GM12878 (cell line): ENCODE results near the gene WRAP73. TPM values are rescaled to one million over a fixed set of nuclear protein-coding genes. Genes with fewer than 3 reads are reported as not detected.

Source experiments
- ATAC-seq: fragments of 200-7000 bp; cut with Tn5 transposase; 3 replicates; pipeline ENCODE4 v1.9.1; 2020; ENCODE audit warnings: mild to moderate bottlenecking, moderate library complexity
- BruUV-seq: library from RNA; stranded (reverse); fragments of 400-500 nt; replicated peaks from 2 replicates; lab custom pipeline; 2021; lab: Mats Ljungman, UMichigan
- CTCF ChIA-PET: fragments of 300-600 bp; sonication (Branson Sonifier 250); formaldehyde crosslinking; extraction: SDS; loops from one replicate; lab custom pipeline; 2021; ENCODE audit warnings: inconsistent platforms; lab: Yijun Ruan, JAX
- POLR2A ChIA-PET: fragments of 350-600 bp; formaldehyde crosslinking; extraction: SDS; loops from one replicate; lab custom pipeline; 2021; ENCODE audit warnings: inconsistent platforms; lab: Charles Lee
- RAD21 ChIA-PET: fragments of 300-600 bp; sonication (Branson Sonifier 250); formaldehyde crosslinking; loops from one replicate; lab custom pipeline; 2023; ENCODE audit warnings: antibody characterized with exemption; ENCODE audit not compliant: unreplicated experiment; lab: Charles Lee
- SMC1A ChIA-PET: fragments of 300-600 bp; sonication (Branson Sonifier 250); formaldehyde crosslinking; loops from one replicate; lab custom pipeline; 2023; ENCODE audit not compliant: unreplicated experiment, uncharacterized antibody; lab: Charles Lee
- DNase-seq: peaks from one replicate; pipeline ENCODE4 v3.0.0-alpha.2; 2011; ENCODE audit warnings: low read depth, low spot score
- FAIRE-seq: peaks from 3 replicates; lab custom pipeline; 2011; peaks lifted over from hg19 to GRCh38; lab: Jason Lieb, UNC
- H2AFZ ChIP-seq: 2 replicates; pipeline ENCODE4 v1.6.0; 2011; ENCODE audit warnings: low read depth, low read length, control low read depth; ENCODE audit not compliant: control insufficient read depth
- H3K27ac ChIP-seq: 2 replicates; pipeline ENCODE4 v1.5.1; 2011; ENCODE audit warnings: control low read depth; ENCODE audit not compliant: control insufficient read depth, insufficient read depth
- H3K27me3 ChIP-seq, 2 experiments: replicated peaks in 1 of 2; 2 replicates each; pipeline versions ENCODE4 v1.6.0 to v1.6.1; 2011; ENCODE audit warnings: low read length in 1 of 2; ENCODE audit not compliant: control insufficient read depth in 2 of 2, insufficient read depth in 2 of 2
- H3K36me3 ChIP-seq, 2 experiments: 2 replicates each; pipeline ENCODE4 v1.5.1; 2011; ENCODE audit warnings: low read length in 1 of 2; ENCODE audit not compliant: control insufficient read depth in 2 of 2, insufficient read depth in 2 of 2
- H3K4me1 ChIP-seq: 2 replicates; pipeline ENCODE4 v1.6.1; 2011; ENCODE audit warnings: mild to moderate bottlenecking, low read length, moderate library complexity, mixed read lengths; ENCODE audit not compliant: control insufficient read depth, insufficient read depth
- H3K4me2 ChIP-seq: 2 replicates; pipeline ENCODE4 v1.6.0; 2011; ENCODE audit warnings: control low read depth; ENCODE audit not compliant: control insufficient read depth, insufficient read depth
- H3K4me3 ChIP-seq: fragments of 200-600 bp; sonication (generic); 2 replicates; pipeline ENCODE4 v1.5.1; 2016
- H3K79me2 ChIP-seq: 2 replicates; pipeline ENCODE4 v1.6.0; 2011; ENCODE audit warnings: low read length; ENCODE audit not compliant: control insufficient read depth, insufficient read depth
- H3K9ac ChIP-seq: 2 replicates; pipeline ENCODE4 v1.8.0; 2011; ENCODE audit warnings: low read length, control low read depth, mixed read lengths; ENCODE audit not compliant: control insufficient read depth, insufficient read depth
- H3K9me3 ChIP-seq: replicated peaks from 3 replicates; pipeline ENCODE4 v1.5.1; 2011; ENCODE audit warnings: mild to moderate bottlenecking, low read length; ENCODE audit not compliant: control insufficient read depth, insufficient read depth
- H4K20me1 ChIP-seq: 2 replicates; pipeline ENCODE4 v1.6.0; 2011; ENCODE audit not compliant: control insufficient read depth, insufficient read depth
- CBX3 ChIP-seq: fragments of 200-600 bp; sonication (generic); IDR thresholded peaks from 2 replicates; pipeline ENCODE4 v1.6.1; 2016; ENCODE audit warnings: low read depth, borderline replicate concordance
- EED ChIP-seq: sonication (generic); IDR thresholded peaks from 2 replicates; pipeline ENCODE4 v1.6.1; 2016; ENCODE audit warnings: antibody characterized with exemption, low read depth
- IKZF2 ChIP-seq, 2 experiments: fragments of 450-650 bp; IDR thresholded peaks; 2 replicates each; pipeline ENCODE4 v1.6.1; 2017; ENCODE audit warnings: mild to moderate bottlenecking in 2 of 2, moderate library complexity in 2 of 2
- IRF4 ChIP-seq: IDR thresholded peaks from 2 replicates; pipeline ENCODE4 v1.6.1; 2011; ENCODE audit warnings: low read depth, low read length
- JUNB ChIP-seq: IDR thresholded peaks from 2 replicates; pipeline ENCODE4 v1.6.1; 2016; ENCODE audit warnings: antibody characterized with exemption, mild to moderate bottlenecking
- JUND ChIP-seq: IDR thresholded peaks from 2 replicates; pipeline ENCODE4 v1.6.1; 2012; ENCODE audit warnings: low read depth, mild to moderate bottlenecking, low read length, improper control_type of control experiment, moderate library complexity
- KAT2A ChIP-seq: conservative IDR thresholded peaks from 2 replicates; pipeline ENCODE4 v1.6.1; 2011; ENCODE audit warnings: low read depth, low read length; ENCODE audit not compliant: control insufficient read depth
- RUNX3 ChIP-seq: IDR thresholded peaks from 2 replicates; pipeline ENCODE4 v1.6.1; 2012; ENCODE audit warnings: low read length, inconsistent platforms
- SIX5 ChIP-seq: IDR thresholded peaks from 2 replicates; pipeline ENCODE4 v1.6.1; 2011; ENCODE audit warnings: mild to moderate bottlenecking, low read depth, low read length, moderate library complexity; ENCODE audit not compliant: severe bottlenecking
- SPI1 ChIP-seq: IDR thresholded peaks from 2 replicates; pipeline ENCODE4 v1.6.1; 2011; ENCODE audit warnings: low read depth, mild to moderate bottlenecking, low read length, moderate library complexity, borderline replicate concordance; ENCODE audit not compliant: insufficient read depth
- YY1 ChIP-seq: IDR thresholded peaks from 2 replicates; pipeline ENCODE4 v1.6.1; 2011; ENCODE audit warnings: low read depth, mild to moderate bottlenecking, low read length
- ZZZ3 ChIP-seq: IDR thresholded peaks from 2 replicates; pipeline ENCODE4 v1.6.1; 2011; ENCODE audit warnings: low read depth; ENCODE audit not compliant: control insufficient read depth, insufficient read length
- WGBS: methylation state at CpG from one replicate; pipeline ENCODE4 v1.1.6; 2016; ENCODE audit warnings: low lambda C conversion rate; ENCODE audit not compliant: insufficient replicate concordance, insufficient coverage; ENCODE audit errors: missing lambda C conversion rate; 5-methylcytosine and 5-hydroxymethylcytosine counted together
- in situ Hi-C: fragments of 300-500 bp; cut with MboI; formaldehyde crosslinking; loops from 9 replicates; pipeline ENCODE4 v1.14.3; 2018; ENCODE audit warnings: mixed read lengths
- intact Hi-C: fragments of 100-400 bp; cut with micrococcal nuclease; formaldehyde crosslinking; loops from one replicate; pipeline ENCODE4 v1.14.2; 2022; ENCODE audit not compliant: unreplicated experiment
- polyA plus RNA-seq, 11 experiments: library from polyadenylated mRNA; depleted of rRNA in 4 of 11; unstranded in 6 of 11; stranded (reverse) in 5 of 11; fragments of >200 nt; fragmentation: Nextera tagmentation in 4 of 11; fragmentation: Illumina TruSeq in 1 of 11; extraction: Ambion mirVana in 4 of 11; extraction: Trizol in 1 of 11; gene quantifications; 1 replicate in 1 of 11; 2 replicates in 10 of 11; pipeline versions ENCODE4 v1.2.1 to v1.2.3, GENCODE V29; 2011 to 2016; ENCODE audit warnings: inconsistent platforms in 2 of 11, missing spikeins in 2 of 11, low read depth in 1 of 11
- total RNA-seq, 4 experiments: library from RNA; depleted of rRNA in 3 of 4; stranded (reverse); fragments of >200 nt in 3 of 4; fragmentation: Illumina TruSeq in 1 of 4; extraction: Trizol in 1 of 4; gene quantifications; 2 replicates each; pipeline versions ENCODE4 v1.2.1 to v1.2.3, GENCODE V29; 2013 to 2021
- TF ChIP-seq, protein P1 (sequence below): fragments of 450-650 bp; IDR thresholded peaks from 2 replicates; pipeline ENCODE4 v1.6.1; 2017; ENCODE audit warnings: mild to moderate bottlenecking, moderate library complexity
- TF ChIP-seq, protein P2 (sequence below): fragments of 150-350 bp; IDR thresholded peaks from 2 replicates; pipeline ENCODE4 v1.6.1; 2014; ENCODE audit warnings: mild to moderate bottlenecking, low read depth, low read length
- TF ChIP-seq, protein P3 (sequence below): IDR thresholded peaks from 2 replicates; pipeline ENCODE4 v1.6.1; 2012; ENCODE audit warnings: low read depth, low read length, improper control_type of control experiment

The WRAP73 gene
- total and polyA plus RNA-seq, 10 of the 15 experiments (the other 5 are each of a cell fraction or from before 2014, with no cell fraction given) = 3.2 to 65.8 (median 48.0) TPM

DNA sequence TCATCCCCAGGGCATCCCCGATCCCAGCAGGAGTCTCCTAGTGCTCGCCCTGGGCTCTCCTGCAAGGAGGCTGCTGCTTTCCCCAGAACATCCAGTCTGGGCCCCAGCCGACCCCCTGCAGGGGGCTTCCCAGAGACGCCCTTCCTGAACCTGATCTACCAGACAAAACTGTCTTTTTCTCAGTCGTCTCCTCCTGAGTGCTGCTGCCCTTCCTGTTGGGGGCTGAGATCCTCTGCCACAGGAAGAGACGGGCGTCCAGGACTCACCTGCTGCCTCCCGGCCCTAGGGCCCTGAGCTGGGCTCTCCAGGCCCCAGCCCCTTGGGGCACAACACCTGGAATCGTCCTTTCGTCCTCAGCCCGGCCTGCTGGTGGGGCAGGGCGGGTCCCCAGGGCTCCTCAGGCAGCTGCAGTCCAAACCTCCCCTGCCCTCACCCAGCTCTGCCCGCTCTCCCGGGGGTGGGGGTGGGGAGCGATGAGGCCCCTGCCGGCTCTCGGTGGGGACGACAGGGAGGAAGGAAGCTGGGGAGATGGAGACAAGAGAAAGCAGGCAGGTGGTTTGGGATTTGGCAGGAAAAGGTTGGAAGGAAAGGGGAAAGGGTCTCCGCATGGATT, 39.3 kb upstream of the WRAP73 start (continued):
- TF ChIP-seq, protein P1, sequence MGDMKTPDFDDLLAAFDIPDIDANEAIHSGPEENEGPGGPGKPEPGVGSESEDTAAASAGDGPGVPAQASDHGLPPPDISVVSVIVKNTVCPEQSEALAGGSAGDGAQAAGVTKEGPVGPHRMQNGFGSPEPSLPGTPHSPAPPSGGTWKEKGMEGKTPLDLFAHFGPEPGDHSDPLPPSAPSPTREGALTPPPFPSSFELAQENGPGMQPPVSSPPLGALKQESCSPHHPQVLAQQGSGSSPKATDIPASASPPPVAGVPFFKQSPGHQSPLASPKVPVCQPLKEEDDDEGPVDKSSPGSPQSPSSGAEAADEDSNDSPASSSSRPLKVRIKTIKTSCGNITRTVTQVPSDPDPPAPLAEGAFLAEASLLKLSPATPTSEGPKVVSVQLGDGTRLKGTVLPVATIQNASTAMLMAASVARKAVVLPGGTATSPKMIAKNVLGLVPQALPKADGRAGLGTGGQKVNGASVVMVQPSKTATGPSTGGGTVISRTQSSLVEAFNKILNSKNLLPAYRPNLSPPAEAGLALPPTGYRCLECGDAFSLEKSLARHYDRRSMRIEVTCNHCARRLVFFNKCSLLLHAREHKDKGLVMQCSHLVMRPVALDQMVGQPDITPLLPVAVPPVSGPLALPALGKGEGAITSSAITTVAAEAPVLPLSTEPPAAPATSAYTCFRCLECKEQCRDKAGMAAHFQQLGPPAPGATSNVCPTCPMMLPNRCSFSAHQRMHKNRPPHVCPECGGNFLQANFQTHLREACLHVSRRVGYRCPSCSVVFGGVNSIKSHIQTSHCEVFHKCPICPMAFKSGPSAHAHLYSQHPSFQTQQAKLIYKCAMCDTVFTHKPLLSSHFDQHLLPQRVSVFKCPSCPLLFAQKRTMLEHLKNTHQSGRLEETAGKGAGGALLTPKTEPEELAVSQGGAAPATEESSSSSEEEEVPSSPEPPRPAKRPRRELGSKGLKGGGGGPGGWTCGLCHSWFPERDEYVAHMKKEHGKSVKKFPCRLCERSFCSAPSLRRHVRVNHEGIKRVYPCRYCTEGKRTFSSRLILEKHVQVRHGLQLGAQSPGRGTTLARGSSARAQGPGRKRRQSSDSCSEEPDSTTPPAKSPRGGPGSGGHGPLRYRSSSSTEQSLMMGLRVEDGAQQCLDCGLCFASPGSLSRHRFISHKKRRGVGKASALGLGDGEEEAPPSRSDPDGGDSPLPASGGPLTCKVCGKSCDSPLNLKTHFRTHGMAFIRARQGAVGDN = no peak
- TF ChIP-seq CBX3 (no peak), YY1 (no peak), ZZZ3 (no peak)
- TF ChIP-seq, all 136 proteins: peak for 0

DNA sequence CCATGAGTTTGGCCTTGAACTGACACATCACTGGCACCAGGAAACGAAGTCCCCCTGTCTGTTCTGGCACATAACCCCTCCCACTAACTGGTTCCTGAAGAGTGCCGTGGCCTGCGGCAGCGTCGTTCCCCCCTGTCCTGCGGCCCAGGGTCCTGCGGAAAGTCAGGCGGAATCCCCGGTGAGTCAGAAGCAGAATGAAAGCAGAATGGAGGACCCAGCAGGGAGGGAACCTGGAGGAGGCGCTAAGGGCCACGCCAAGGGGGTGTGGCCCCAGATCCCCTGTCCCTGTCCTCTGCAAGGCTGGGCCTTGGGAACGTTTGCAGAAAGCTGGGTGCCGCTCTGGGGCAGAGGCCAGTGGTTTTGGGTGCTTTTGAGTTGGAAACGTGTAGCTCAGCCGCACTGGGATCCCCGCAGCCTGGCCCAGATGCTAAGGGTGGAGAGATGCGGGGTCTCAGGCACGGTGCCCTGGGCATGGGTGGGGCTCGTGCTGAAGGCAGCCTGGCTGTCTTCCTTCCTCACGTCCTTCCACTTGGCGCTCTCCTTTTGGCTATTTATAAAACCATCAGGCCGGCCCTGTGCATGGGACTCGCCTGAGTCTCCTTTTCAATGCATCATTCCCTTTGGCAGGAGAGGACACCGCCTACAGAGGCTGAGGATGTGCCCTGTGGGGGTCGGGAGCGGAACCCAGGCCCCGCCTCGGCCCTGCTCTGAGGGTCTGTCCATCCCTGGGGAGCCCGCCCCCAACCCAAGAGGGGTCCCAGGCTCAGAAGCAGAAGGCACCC, 38.6 kb upstream of the WRAP73 start:
- in situ Hi-C loops (no loop called here), intact Hi-C loops (no loop called here)
- Histone ChIP-seq H3K4me1 (peaks cover 10% of the 10 kb centered on the region), H2AFZ (no peak overlapping the region), H3K79me2 (no peaks in the 10 kb centered on the region), H3K9ac (no peak overlapping the region), H3K4me2 (no peak overlapping the region), H4K20me1 (no peaks in the 10 kb centered on the region), H3K27me3 (no peaks in the 10 kb centered on the region), H3K27ac (no peak overlapping the region), H3K36me3 (peaks cover 2 to 34% of the 10 kb centered on the region in 2 experiments; a peak in 3 of 4 replicates), H3K9me3 (no peaks in the 10 kb centered on the region), H3K4me3 (no peak overlapping the region)
- ATAC-seq = peak; percentile 86
- CTCF ChIA-PET = interaction anchor here (0.9 to 1.2 kb wide), 2 partner anchors 11 to 36 kb away, joined by 3 read pairs; no protein-coding TSS in a partner anchor
- SMC1A ChIA-PET = no interaction called here
- no TSS peak for BruUV-seq
- FAIRE-seq = peak; percentile 85
- DNase-seq = no peak
- RAD21 ChIA-PET = no interaction called here
- WGBS = 29% methylated on average over 26 of the region's 29 CpGs
- POLR2A ChIA-PET = no interaction called here
- peak; percentile 68 for TF ChIP-seq EED
- peak in 1 of 2 experiments; percentile 25; a peak in 1 of 4 replicates for TF ChIP-seq IKZF2 (IDR thresholded peaks at IDR 0.05)
- TF ChIP-seq, protein P2, sequence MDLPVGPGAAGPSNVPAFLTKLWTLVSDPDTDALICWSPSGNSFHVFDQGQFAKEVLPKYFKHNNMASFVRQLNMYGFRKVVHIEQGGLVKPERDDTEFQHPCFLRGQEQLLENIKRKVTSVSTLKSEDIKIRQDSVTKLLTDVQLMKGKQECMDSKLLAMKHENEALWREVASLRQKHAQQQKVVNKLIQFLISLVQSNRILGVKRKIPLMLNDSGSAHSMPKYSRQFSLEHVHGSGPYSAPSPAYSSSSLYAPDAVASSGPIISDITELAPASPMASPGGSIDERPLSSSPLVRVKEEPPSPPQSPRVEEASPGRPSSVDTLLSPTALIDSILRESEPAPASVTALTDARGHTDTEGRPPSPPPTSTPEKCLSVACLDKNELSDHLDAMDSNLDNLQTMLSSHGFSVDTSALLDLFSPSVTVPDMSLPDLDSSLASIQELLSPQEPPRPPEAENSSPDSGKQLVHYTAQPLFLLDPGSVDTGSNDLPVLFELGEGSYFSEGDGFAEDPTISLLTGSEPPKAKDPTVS = no peak
- TF ChIP-seq, protein P3, sequence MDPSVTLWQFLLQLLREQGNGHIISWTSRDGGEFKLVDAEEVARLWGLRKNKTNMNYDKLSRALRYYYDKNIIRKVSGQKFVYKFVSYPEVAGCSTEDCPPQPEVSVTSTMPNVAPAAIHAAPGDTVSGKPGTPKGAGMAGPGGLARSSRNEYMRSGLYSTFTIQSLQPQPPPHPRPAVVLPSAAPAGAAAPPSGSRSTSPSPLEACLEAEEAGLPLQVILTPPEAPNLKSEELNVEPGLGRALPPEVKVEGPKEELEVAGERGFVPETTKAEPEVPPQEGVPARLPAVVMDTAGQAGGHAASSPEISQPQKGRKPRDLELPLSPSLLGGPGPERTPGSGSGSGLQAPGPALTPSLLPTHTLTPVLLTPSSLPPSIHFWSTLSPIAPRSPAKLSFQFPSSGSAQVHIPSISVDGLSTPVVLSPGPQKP = no peak
- TF ChIP-seq SPI1 = 0 out of 2 replicates have a peak, but pooled peaks have one; percentile 3
- no peak for TF ChIP-seq KAT2A
- no peak for TF ChIP-seq SIX5
- no peak for TF ChIP-seq JUND
- 0 out of 2 replicates have a peak, but pooled peaks have one; percentile 41 for TF ChIP-seq IRF4
- peak; percentile 57; the same call in 1 of the 2 replicates for TF ChIP-seq JUNB
- peak; percentile 54; the same call in 1 of the 2 replicates for TF ChIP-seq RUNX3
